Activated CD4-positive, alpha-beta T cell treated with anti-CD3 and anti-CD28 coated beads, Interleukin-2, amount 10 ng/mL, durations not matched to agents 7 days and 5 days (primary cell): Measurements from ENCODE around the gene KRTAP9-3. TPM values are rescaled to one million over a fixed set of nuclear protein-coding genes. Genes with fewer than 3 reads are reported as not detected.
A peak's percentile ranks its signal among the peaks of the same experiment; 100 is the strongest.
"Not testable (repeated sequence)": the region's sequence is repeated elsewhere in the genome, so short reads cannot be mapped to it uniquely, and the experiment has no call there.

Experiments
- CTCF ChIA-PET: fragments of 350-600 bp; sonication (Branson Sonifier 250); formaldehyde crosslinking; loops from one replicate; lab custom pipeline; 2021; ENCODE audit warnings: antibody characterized with exemption; lab: Charles Lee
- POLR2A ChIA-PET: fragments of 350-600 bp; sonication (Branson Sonifier 250); formaldehyde crosslinking; loops from one replicate; lab custom pipeline; 2021; ENCODE audit warnings: antibody characterized with exemption; lab: Charles Lee
- DNase-seq: peaks from one replicate; pipeline ENCODE4 v3.0.0-alpha.2; 2020
- H3K27ac Mint-ChIP-seq: one replicate; pipeline ENCODE4 v1.8.0; 2021; ENCODE audit warnings: mild to moderate bottlenecking, moderate library complexity, mixed read lengths
- H3K27me3 Mint-ChIP-seq: one replicate; pipeline ENCODE4 v1.8.0; 2021; ENCODE audit warnings: mixed read lengths
- H3K36me3 Mint-ChIP-seq: one replicate; pipeline ENCODE4 v1.8.0; 2021; ENCODE audit warnings: low read depth, mixed read lengths
- H3K4me1 Mint-ChIP-seq: one replicate; pipeline ENCODE4 v1.8.0; 2021; ENCODE audit warnings: mixed read lengths
- H3K4me3 Mint-ChIP-seq: one replicate; pipeline ENCODE4 v1.8.0; 2021; ENCODE audit warnings: mild to moderate bottlenecking, moderate library complexity, mixed read lengths
- H3K9me3 Mint-ChIP-seq: one replicate; pipeline ENCODE4 v1.8.0; 2021; ENCODE audit warnings: mixed read lengths
- total RNA-seq, 2 experiments: library from RNA; stranded (reverse); gene quantifications; one replicate each; pipeline ENCODE4 v1.2.3, GENCODE V29; 2021

KRTAP9-3 gene
- total RNA-seq, 2 experiments from 2014 or later = not detected

GRCh38 chr17:41258406-41258805 lies 26.2 kb downstream of the KRTAP9-3 start:
- Mint-ChIP-seq H3K27ac (no peak overlapping the region), H3K36me3 (no peaks in the 10 kb centered on the region), H3K9me3 (no peaks in the 10 kb centered on the region), H3K27me3 (peaks cover 27% of the 10 kb centered on the region), H3K4me1 (no peaks in the 10 kb centered on the region), H3K4me3 (no peak overlapping the region)
- ChIA-PET CTCF (no interaction called here), POLR2A (no interaction called here)
- no peak for DNase-seq

DNA sequence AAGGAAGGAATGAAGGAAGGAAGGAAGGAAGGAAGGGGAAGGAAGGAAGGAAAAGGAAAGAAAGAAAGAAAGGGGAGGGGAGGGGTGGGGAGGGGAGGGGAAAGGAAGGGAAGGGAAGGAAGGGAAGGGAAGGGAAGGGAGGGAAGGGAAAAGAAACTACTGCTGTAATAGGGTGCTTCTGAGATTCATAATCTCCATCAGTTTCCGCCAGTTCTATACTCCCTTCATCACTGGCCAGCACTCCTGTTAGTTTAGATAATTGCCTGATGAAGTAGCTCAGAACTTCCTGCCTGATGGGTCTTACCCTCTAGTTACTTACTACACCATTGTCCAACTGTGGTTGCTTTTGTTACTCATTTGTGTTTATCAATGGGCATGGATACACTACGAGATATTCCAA lies 31.0 kb downstream of the KRTAP9-3 start:
- ChIA-PET POLR2A (no interaction called here), CTCF (no interaction called here)
- H3K36me3 Mint-ChIP-seq = no peaks in the 10 kb centered on the region
- no peaks in the 10 kb centered on the region for H3K9me3 Mint-ChIP-seq
- no peak overlapping the region for H3K27ac Mint-ChIP-seq
- peaks cover 18% of the 10 kb centered on the region for H3K27me3 Mint-ChIP-seq
- H3K4me3 Mint-ChIP-seq = no peak overlapping the region
- no peak for DNase-seq
- H3K4me1 Mint-ChIP-seq = no peaks in the 10 kb centered on the region

- no peak for DNase-seq
- H3K27ac Mint-ChIP-seq = no peak overlapping the region
- ChIA-PET POLR2A (no interaction called here), CTCF (no interaction called here)
- no peak overlapping the region for H3K4me3 Mint-ChIP-seq
- H3K36me3 Mint-ChIP-seq = no peaks in the 10 kb centered on the region
- no peaks in the 10 kb centered on the region for H3K4me1 Mint-ChIP-seq
- peaks cover 17% of the 10 kb centered on the region for H3K27me3 Mint-ChIP-seq
- H3K9me3 Mint-ChIP-seq = no peaks in the 10 kb centered on the region
Observed at GRCh38 chr17:41264599-41264998, 32.4 kb downstream of the KRTAP9-3 start.

DNA sequence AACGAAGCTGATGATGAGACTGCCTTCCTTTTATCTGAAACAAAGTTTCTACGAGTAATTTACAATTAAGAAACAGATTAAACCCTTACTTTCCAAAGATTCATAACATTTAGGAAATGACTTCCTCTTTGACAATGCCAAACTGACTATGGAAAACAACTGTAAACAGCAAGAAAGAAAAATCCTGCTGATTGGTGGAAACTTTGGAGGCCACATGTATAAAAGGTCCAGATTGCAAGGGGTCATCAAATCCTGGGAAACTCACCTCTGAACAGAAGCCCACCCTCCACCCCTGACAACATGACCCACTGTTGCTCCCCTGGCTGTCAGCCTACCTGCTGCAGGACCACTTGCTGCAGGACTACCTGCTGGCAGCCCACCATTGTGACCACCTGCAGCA lies 32.8 kb downstream of the KRTAP9-3 start, which contains the start of gene KRTAP9-6:
Gene KRTAP9-6, plus strand, starts transcription at position 301 of the 400 bp plus-strand sequence. Its CDS starts 0 bp downstream, at position 301.
- POLR2A ChIA-PET = interaction anchor here (0.6 kb wide), 1 partner anchor 10 kb away, joined by 4 read pairs; the partner anchor contains the start of gene KRTAP9-7
- H3K36me3 Mint-ChIP-seq = no peaks in the 10 kb centered on the region
- CTCF ChIA-PET = no interaction called here
- DNase-seq = no peak
- H3K9me3 Mint-ChIP-seq = no peaks in the 10 kb centered on the region
- H3K27ac Mint-ChIP-seq = no peak within 1 kb of the TSS
- no peak within 1 kb of the TSS for H3K4me3 Mint-ChIP-seq
- peaks cover 17% of the 10 kb centered on the region for H3K27me3 Mint-ChIP-seq
- H3K4me1 Mint-ChIP-seq = no peaks in the 10 kb centered on the region

GRCh38 chr17:41267711-41268110 lies 35.5 kb downstream of the KRTAP9-3 start:
- no peaks in the 10 kb centered on the region for H3K36me3 Mint-ChIP-seq
- CTCF ChIA-PET = no interaction called here
- no peak overlapping the region for H3K27ac Mint-ChIP-seq
- H3K4me3 Mint-ChIP-seq = no peak overlapping the region
- H3K4me1 Mint-ChIP-seq = no peaks in the 10 kb centered on the region
- H3K9me3 Mint-ChIP-seq = no peaks in the 10 kb centered on the region
- H3K27me3 Mint-ChIP-seq = peaks cover 6% of the 10 kb centered on the region
- no peak for DNase-seq
- POLR2A ChIA-PET = no interaction called here

DNA sequence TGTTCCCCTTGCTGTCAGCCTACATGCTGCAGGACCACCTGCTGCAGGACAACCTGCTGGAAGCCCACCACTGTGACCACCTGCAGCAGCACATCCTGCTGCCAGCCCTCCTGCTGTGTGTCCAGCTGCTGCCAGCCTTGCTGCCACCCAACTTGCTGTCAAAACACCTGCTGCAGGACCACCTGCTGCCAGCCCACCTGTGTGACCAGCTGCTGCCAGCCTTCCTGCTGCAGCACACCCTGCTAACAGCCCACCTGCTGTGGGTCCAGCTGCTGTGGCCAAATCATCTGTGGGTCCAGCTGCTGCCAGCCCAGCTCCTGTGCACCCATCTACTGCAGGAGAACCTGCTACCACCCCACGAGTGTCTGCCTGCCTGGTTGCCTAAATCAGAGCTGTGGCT lies 39.1 kb downstream of the KRTAP9-3 start:
- H3K4me1 Mint-ChIP-seq, H3K27ac Mint-ChIP-seq, H3K4me3 Mint-ChIP-seq, POLR2A ChIA-PET, H3K9me3 Mint-ChIP-seq, CTCF ChIA-PET, DNase-seq, H3K36me3 Mint-ChIP-seq, H3K27me3 Mint-ChIP-seq: not testable (repeated sequence)

- H3K4me3 Mint-ChIP-seq = no peak overlapping the region
- no peaks in the 10 kb centered on the region for H3K36me3 Mint-ChIP-seq
- H3K27me3 Mint-ChIP-seq = peaks cover 8% of the 10 kb centered on the region
- POLR2A ChIA-PET = no interaction called here
- H3K9me3 Mint-ChIP-seq = no peaks in the 10 kb centered on the region
- CTCF ChIA-PET = interaction anchor here (0.5 kb wide), 1 partner anchor 232 kb away, joined by 3 read pairs; no protein-coding TSS in a partner anchor
- H3K27ac Mint-ChIP-seq = no peak overlapping the region
- no peak for DNase-seq
- no peaks in the 10 kb centered on the region for H3K4me1 Mint-ChIP-seq
Observed at GRCh38 chr17:41271858-41272257, 39.6 kb downstream of the KRTAP9-3 start.

GRCh38 chr17:41275648-41276190 lies 43.5 kb downstream of the KRTAP9-3 start, which contains the start of gene KRTAP9-7:
Gene KRTAP9-7 (plus strand): TSS chr17:41275698. CDS start chr17:41275698, 0 bp downstream.
- Mint-ChIP-seq H3K27ac (peak within 1 kb of the TSS; percentile 43), H3K27me3 (peaks cover 16% of the 10 kb centered on the region)
- not testable (repeated sequence) for H3K4me1 Mint-ChIP-seq, H3K9me3 Mint-ChIP-seq, H3K4me3 Mint-ChIP-seq, H3K36me3 Mint-ChIP-seq, DNase-seq
- ChIA-PET CTCF (interaction anchor here (0.6 kb wide), 1 partner anchor 47 kb away, joined by 3 read pairs; no protein-coding TSS in a partner anchor), POLR2A (interaction anchor here (0.7 kb wide), 1 partner anchor 10 kb away, joined by 4 read pairs; no protein-coding TSS in a partner anchor)

DNA sequence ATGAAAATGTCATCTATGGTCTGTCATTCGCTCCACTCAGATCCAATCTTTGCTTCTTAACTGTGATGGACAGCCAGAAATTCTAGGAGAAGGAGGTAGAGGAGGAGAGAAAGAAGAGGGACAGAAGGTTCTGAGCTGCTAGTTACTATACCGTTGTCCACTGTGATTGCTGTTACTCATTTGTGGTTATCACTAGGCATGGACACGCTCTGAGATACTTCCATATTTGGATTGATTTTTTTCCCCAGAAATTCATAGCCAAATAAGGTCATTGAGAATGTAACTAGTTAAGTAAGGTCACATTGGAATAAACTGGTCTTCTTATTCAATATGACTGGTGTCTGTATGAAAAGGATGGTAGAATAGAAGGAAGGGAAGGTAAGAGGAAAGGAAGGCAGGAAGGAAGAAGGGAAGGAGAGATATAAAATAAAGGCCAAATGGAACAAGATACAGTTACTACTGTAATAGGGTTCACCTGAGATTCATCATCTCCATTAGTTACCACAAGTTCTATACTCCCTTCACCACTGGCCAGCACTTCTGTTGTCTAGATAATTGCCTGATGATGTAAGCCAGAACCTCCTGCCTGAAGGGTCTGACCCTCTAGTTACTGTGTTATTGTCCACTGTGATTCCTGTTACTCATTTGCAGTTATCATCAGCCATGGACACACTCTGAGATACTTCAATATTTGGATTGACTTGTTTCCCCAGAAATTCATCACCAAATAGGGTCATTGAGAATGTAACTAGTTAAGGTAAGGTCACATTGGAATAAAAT lies 46.1 kb downstream of the KRTAP9-3 start:
- no peak overlapping the region for H3K27ac Mint-ChIP-seq
- no peaks in the 10 kb centered on the region for H3K9me3 Mint-ChIP-seq
- no peaks in the 10 kb centered on the region for H3K36me3 Mint-ChIP-seq
- peaks cover 16% of the 10 kb centered on the region for H3K27me3 Mint-ChIP-seq
- ChIA-PET CTCF (no interaction called here), POLR2A (no interaction called here)
- no peaks in the 10 kb centered on the region for H3K4me1 Mint-ChIP-seq
- H3K4me3 Mint-ChIP-seq = no peak overlapping the region
- no peak for DNase-seq

Other genes starting within 250 kb of the KRTAP9-3 start
- not detected for gene KRT40, start 248.1 kb upstream of the KRTAP9-3 start, total RNA-seq
- not detected for gene KRTAP3-3, start 238.3 kb upstream of the KRTAP9-3 start, total RNA-seq
- gene KRTAP3-2, start 232.5 kb upstream of the KRTAP9-3 start, total RNA-seq = not detected
- gene KRTAP3-1, start 223.3 kb upstream of the KRTAP9-3 start, total RNA-seq = not detected
- not detected for gene KRTAP1-5, start 205.2 kb upstream of the KRTAP9-3 start, total RNA-seq
- gene KRTAP1-4, start 202.3 kb upstream of the KRTAP9-3 start, total RNA-seq = not detected
- not detected for gene KRTAP1-3, start 197.6 kb upstream of the KRTAP9-3 start, total RNA-seq
- not detected for gene KRTAP1-1, start 191.0 kb upstream of the KRTAP9-3 start, total RNA-seq
- gene KRTAP2-1, start 185.1 kb upstream of the KRTAP9-3 start, total RNA-seq = not detected
- not detected for gene KRTAP2-2, start 177.2 kb upstream of the KRTAP9-3 start, total RNA-seq
- not detected for gene KRTAP2-3, start 172.3 kb upstream of the KRTAP9-3 start, total RNA-seq
- not detected for gene KRTAP2-4, start 166.6 kb upstream of the KRTAP9-3 start, total RNA-seq
- not detected for gene KRTAP4-7, start 148.3 kb upstream of the KRTAP9-3 start, total RNA-seq
- gene KRTAP4-8, start 134.3 kb upstream of the KRTAP9-3 start, total RNA-seq = not detected
- not detected for gene KRTAP4-16, start 130.2 kb upstream of the KRTAP9-3 start, total RNA-seq
- not detected for gene KRTAP4-9, start 127.1 kb upstream of the KRTAP9-3 start, total RNA-seq
- not detected for gene KRTAP4-11, start 114.1 kb upstream of the KRTAP9-3 start, total RNA-seq
- not detected for gene KRTAP4-12, start 108.3 kb upstream of the KRTAP9-3 start, total RNA-seq
- gene KRTAP4-6, start 91.9 kb upstream of the KRTAP9-3 start, total RNA-seq = not detected
- gene KRTAP4-5, start 82.6 kb upstream of the KRTAP9-3 start, total RNA-seq = not detected
- not detected for gene KRTAP4-4, start 71.7 kb upstream of the KRTAP9-3 start, total RNA-seq
- gene KRTAP4-3, start 64.2 kb upstream of the KRTAP9-3 start, total RNA-seq = not detected
- gene KRTAP4-2, start 54.2 kb upstream of the KRTAP9-3 start, total RNA-seq = not detected
- not detected for gene KRTAP4-1, start 47.5 kb upstream of the KRTAP9-3 start, total RNA-seq
- gene KRTAP9-1, start 42.6 kb upstream of the KRTAP9-3 start, total RNA-seq = not detected
- not detected for gene KRTAP9-2, start 5.8 kb upstream of the KRTAP9-3 start, total RNA-seq
- gene KRTAP9-8, start 5.5 kb downstream of the KRTAP9-3 start, total RNA-seq = not detected
- gene KRTAP9-4, start 17.2 kb downstream of the KRTAP9-3 start, total RNA-seq = not detected
- gene KRTAP9-9, start 22.9 kb downstream of the KRTAP9-3 start, total RNA-seq = not detected
- gene KRTAP9-6, start 32.9 kb downstream of the KRTAP9-3 start, total RNA-seq = not detected
- gene KRTAP9-7, start 43.2 kb downstream of the KRTAP9-3 start, total RNA-seq = not detected
- not detected for gene KRTAP29-1, start 70.4 kb downstream of the KRTAP9-3 start, total RNA-seq
- under 1 TPM in 1 of 2 experiments, not detected in 1; 0.12 TPM for gene KRTAP16-1, start 76.9 kb downstream of the KRTAP9-3 start, total RNA-seq
- gene KRTAP17-1, start 83.3 kb downstream of the KRTAP9-3 start, total RNA-seq = not detected
- gene KRT33A, start 118.4 kb downstream of the KRTAP9-3 start, total RNA-seq = not detected
- not detected for gene KRT33B, start 137.4 kb downstream of the KRTAP9-3 start, total RNA-seq
- not detected for gene KRT34, start 149.9 kb downstream of the KRTAP9-3 start, total RNA-seq
- not detected for gene KRT31, start 165.2 kb downstream of the KRTAP9-3 start, total RNA-seq
- gene KRT37, start 192.1 kb downstream of the KRTAP9-3 start, total RNA-seq = not detected
- not detected for gene KRT38, start 208.5 kb downstream of the KRTAP9-3 start, total RNA-seq
- gene KRT32, start 234.9 kb downstream of the KRTAP9-3 start, total RNA-seq = not detected
- not detected for gene KRT35, start 248.7 kb downstream of the KRTAP9-3 start, total RNA-seq